Vagina (tissue), 2 donors: ENCODE results near the gene ISCA1.

Source experiments
- CTCF ChIP-seq, 3 experiments: fragments of 450-650 bp in 2 of 3; fragments of 200-600 bp in 1 of 3; sonication (generic) in 1 of 3; IDR thresholded peaks; one replicate each; pipeline ENCODE4 v1.5.1; 2017 to 2019; ENCODE audit warnings: antibody characterized with exemption in 3 of 3, mild to moderate bottlenecking in 2 of 3, moderate library complexity in 2 of 3
- POLR2A ChIP-seq, 2 donors: fragments of 450-650 bp; IDR thresholded peaks; one replicate each; pipeline ENCODE4 v1.6.1; 2017; ENCODE audit warnings: antibody characterized with exemption in 2 of 2, mild to moderate bottlenecking in 2 of 2, moderate library complexity in 2 of 2

DNA sequence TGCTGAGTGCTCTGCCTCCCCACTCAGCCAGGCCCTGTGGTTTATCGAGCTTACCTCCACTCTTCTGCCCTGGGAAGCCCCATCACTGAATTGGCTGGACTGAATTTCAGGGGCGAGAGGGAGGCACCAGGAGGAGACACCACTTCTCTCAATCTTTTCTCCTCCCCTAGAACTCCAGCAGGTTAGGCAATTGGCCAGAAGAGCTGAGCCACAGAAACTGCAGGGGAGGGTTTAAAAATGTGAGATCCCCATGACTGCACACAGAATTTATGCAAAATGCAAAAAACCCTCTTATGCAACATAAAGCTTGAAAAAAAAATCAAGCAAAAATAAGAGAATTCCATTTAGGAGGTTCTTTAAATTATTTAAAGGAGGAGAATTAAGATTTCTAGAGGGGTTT, 42.0 kb upstream of the ISCA1 start:
- TF ChIP-seq CTCF (IDR thresholded peaks at IDR 0.05): no peak
- TF ChIP-seq POLR2A (IDR thresholded peaks at IDR 0.05): no peak
